Eye (tissue), 1 donor: ENCODE data around the gene REEP5.
A peak's percentile ranks its signal among the peaks of the same experiment; 100 is the strongest.
"Not testable (repeated sequence)": the region's sequence is repeated elsewhere in the genome, so short reads cannot be mapped to it uniquely, and the experiment has no call there.

Source experiments
- DNase-seq: peaks from one replicate; pipeline ENCODE4 v3.0.0-alpha.2; 2015

Gene REEP5

DNA sequence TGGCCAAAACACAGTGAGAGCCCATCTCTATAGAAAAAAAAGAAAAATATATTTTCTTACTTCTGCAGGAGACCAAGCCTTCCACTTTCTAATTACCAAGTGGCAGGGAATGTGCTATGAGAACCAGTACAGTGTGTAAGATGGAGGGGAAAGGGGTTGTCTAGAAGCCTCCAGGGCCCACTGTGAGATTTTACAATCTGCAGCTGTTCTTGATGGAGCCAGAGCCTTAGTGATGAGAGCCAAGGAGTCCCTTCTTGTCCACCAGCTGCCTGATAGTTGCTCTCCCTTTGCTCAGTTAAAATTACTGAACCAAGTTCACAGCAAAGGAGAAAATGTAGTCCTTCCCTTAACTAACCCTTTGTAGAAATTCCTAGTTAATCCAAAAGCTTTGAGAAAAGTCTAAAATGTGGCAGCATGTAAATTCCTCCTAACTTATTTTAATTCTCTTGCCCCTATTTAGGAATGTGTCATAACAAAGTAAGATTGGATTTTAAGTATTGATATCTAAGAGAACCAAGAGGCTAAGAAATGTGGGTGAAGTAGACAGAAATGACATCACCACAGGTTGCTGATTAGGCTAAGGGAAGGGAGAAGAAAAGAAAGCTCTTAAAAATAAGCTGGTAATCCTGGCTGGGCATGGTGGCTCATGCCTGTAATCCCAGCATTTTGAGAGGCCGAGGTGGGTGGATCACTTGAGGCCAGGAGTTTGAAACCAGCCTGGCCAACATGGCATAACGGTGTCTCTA lies 41.6 kb downstream of the REEP5 start:
- no peak for DNase-seq

DNA sequence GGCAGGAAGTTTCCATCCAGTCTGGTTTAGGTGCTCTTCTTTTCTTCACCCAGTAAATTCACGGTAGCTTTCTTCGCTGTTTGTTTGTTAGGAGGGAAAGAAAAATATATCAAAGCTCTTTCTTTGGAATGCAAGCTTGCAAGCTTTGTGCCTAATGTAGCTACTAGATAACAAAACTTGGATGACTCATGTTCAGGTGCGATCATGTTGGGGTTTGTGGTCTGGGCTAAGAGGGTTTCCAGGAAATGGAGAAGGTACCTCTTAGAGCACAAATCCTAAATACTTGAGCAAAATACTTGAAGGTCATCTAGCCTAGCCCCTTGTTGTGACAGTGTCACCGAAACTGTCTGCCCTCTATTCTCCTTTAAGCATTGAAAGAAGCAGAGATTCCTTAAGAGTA lies 43.3 kb downstream of the REEP5 start:
- DNase-seq = no peak

DNA sequence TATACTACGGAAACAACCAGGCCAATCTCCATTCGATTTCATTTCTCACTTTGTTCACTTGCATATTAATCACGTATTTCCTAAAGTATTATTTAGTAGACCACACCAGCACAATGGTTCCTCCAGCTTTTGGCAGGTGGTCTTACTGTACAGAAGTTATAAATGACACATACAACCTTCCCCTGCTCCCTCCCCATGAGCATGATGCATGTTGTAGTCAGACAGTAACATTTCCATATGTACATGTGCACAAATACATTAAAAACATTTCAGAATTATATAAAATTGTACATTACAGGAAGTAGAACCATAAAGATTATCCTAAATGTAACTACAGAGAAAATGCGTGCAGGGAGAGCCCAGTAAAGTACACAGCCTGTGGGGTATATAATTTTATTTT lies 43.9 kb downstream of the REEP5 start:
- DNase-seq = no peak

DNA sequence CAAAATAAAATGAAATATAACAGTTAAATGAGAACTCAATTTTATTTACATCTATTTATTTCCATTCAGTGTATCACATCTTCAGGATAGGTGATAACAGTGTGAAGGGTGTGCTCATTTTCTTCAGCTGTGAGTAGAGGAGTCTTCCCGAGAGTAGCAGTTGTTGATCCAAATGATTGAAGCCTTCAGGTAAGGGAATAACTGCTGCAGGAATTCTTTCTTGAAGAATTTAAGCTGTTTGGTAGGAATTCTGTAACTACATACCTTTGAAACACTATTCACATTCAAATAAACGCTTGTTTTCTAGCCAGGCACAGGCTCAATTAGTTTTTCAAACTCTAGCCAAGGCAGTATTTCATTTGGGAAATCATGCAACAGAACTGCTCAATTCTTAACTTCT lies 45.7 kb downstream of the REEP5 start:
- no peak for DNase-seq

DNA sequence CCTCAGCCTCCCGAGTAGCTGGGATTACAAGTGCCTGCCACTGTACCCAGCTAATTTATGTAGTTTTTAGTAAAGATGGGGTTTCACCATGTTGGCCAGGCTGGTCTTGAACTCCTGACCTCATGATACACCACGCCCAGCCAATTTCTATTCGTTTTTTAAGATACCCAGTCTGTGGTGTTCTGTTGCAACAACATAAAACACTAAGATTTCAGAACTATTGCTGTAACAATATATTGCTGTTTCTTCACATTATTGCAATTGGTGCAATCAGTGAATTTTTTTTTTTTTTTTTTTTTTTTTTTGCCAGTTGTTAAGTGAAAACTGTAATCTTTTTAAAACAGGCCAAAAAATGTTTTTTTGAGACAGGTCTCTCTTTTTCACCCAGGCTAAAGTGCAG lies 51.1 kb downstream of the REEP5 start:
- no peak for DNase-seq

DNA sequence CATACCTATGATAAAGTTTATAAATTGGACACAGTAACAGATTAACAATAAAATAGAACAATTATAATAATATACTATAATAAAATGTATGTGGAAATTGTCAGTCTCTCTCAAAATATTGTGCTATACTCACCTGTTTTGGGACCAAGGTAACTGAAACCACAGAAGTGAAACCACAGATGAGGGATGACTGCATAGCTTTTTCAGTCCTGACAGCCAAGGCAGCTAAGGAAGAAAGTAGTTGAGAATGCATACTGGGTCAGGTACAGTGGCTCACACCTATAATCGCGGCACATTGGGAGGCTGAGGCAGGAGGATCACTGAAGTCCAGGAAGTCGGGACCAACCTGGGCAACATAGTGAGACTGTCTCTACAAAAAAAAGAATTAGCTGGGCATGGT lies 52.1 kb downstream of the REEP5 start:
- no peak for DNase-seq

DNA sequence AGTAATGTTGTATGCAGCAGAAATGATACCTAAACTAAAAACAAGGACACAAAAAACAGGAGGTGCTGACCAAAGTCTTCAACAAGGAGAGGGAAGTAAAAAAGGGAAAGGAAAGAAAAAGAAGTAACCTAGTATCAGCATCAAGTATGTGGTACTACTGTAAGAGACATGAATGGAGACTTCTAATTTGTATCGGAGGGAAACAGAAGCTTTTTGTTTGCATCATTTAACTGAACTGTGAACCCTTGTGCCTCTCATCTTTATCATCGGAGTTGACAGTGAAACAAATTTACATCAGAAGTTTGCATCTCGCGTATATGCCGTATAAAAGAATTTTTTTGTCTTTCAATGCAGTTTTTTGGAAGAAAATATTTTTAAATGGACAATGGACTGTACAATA lies 54.6 kb downstream of the REEP5 start:
- no peak for DNase-seq

DNA sequence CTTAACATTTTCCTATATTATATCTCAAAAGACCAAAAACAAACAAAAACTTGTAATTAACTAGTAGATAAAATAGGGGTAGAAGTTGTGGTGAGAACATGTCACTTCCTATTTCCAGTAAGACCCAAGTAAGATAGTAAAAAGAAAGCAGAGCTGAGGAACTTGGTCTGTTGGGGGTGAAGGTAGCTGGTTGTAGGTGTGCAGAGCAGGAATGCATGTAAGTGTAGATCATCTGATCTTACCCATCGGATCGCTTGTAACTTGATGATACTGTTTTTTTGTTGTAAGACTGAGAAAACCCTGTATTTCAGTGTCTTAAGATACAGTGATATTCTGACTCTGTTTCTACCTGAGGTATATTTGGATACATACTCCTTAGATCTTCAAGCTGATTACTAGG lies 55.3 kb downstream of the REEP5 start:
- no peak for DNase-seq

DNA sequence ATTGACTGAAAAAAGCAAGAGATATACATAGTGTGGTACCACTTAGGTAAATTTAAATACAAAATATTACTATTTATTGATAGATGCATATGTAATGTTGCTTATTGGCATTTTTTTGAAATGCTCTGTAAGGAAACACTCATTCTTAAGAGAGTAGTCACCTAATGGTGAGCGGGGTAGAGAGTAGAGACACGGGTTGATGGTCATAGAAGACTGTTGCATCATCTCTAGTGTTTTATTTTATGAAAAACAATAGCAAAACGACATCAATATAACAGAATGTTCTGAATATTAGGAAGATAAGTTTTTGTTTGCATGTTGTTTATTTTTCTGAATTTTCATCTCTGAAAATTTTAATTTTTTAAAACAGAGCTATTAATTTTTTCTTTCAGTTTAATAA lies 56.9 kb downstream of the REEP5 start:
- no peak for DNase-seq

DNA sequence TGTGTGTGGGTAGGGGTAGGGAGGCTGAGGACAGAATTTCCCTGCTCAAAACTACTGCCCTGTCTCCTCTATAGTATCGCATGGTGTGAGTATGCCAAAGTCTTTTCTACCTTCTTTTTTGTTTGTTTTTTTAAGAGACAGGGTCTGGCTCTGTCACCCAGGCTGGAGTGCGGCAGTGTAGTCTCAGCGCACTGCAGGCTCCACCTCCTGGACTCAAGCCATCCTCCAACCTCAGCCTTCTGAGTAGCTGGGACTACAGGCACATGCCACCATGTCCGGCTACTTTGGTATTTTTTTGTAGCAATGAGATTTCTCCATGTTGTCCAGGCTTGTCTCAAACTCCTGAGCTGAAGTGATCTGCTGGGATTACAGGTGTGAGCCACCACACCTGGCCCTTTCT lies 58.5 kb downstream of the REEP5 start:
- no peak for DNase-seq

DNA sequence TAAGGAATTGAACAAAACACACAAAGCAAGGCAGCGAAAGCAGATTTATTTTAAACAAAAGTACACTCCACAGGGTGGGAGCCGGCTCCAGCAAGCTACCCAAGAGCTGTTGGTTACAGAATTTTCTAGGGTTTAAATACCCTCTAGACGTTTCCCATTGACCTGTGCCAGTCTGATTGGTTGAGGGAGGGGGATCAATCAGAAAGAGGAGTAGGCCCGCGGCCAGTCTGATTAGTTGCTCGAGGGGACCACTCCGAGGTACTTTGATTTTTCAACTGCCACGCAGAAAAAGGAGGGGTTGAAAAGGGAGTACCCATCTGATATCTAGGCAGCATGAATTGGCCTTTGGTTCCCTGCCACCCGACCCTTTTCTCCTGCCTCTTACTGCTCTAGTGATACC lies 59.9 kb downstream of the REEP5 start:
- DNase-seq = no peak

DNA sequence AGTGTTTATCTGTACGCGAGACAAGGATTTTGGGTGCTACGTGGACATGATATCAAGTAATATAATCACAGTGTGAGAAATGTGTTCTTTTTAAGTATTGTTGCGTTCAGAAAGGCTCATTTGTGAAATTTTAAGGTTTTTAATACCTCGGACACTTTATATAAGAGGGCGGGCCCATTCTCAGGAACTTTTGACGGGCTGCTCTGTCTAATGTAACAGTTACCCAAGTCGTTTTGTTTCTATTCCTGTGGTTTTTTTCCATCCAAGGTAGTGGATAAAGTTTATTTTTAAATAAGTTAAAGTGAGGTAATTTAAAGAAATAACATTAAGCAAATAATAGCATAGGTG lies 60.4 kb downstream of the REEP5 start:
- DNase-seq = no peak

DNA sequence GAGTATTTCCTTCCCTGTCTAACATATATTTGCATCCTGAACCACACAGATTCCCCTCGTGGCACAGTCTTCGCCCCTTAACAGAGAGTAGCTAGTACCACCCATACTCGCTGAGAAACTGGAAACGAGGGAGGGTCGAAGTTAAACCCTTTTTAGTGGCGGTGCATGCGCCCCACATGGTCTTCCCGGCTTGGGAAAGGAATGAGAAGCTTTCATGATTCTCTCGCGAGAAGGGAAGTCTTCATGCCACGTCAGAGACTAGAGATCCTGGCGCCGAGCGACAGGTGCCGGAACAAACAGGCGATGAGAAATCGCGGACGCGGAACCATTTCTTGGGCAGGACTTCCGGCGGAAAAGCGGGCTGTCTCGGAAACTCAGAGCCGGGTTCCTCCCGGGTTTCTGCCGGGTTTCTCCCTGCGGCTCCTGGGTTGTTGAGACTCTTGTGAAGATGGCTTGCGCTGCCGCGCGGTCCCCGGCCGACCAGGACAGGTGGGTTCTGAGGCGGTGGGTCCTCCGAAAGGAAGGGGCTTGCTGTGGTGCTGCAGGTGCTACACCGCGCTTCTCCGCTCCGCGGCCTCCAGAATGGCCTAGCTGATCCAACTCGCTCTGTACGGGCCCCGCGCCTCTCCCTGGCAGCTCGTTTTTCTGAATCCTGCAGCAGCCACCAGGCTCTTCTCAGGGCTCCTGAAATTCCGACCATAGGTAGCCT lies 60.9 kb downstream of the REEP5 start, which contains the start of gene SRP19:
TSS of gene SRP19 (plus strand) at position 359 of the 709 bp plus-strand sequence. CDS start at position 449, 90 bp downstream.
- DNase-seq = peak; percentile 99

DNA sequence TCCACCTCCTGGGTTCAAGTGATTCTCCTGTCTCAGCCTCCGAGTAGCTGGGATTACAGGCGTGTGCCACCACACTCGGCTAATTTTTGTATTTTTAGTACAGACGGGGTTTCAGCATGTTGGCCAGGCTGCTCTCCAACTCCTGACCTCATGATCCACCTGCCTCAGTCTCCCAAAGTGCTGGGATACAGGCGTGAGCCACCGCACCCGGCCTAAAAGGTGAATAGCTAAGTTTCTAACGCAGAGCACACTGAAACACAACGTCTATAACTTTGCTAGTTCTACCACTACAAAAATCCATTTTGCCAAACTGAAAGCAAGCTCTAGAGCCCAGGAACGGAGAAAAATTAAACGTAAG lies 61.5 kb downstream of the REEP5 start:
- DNase-seq = not testable (repeated sequence)

DNA sequence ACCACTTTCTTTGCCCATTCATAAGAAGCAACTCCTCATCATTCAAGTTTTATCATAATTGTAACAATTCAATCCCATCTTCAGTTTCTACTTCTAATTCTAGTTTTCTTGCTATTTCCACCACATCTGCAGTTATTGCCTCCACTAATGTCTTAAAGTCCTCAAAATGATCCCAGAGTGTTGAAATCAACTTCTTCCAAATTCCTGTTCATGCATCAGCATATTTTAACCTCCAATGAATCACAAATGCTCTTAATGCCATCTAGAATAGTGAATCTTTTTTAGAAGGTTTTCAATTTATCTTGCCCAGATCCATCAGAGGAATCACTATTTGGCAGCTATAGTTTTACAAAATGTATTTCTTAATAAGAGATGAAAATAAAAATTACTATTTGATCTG lies 64.2 kb downstream of the REEP5 start:
- no peak for DNase-seq

DNA sequence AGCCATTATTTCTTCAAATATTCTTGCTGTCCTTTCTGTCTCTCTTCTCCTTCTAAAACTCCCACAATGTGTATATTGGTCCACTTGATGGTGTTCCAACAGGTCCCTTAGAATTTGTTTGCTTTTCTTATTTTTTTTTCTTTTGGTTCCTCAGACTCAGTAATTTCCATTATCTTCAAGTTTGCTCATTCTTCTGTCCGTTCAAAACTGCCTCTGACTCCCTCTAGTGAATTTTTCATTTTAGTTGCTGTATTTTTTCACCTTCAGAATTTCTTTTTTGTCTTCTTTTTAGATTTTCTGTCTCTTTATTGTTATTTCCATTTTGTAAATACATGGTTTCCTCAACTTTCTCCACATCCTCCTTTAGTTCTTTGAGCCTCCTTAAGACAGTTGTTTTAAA lies 67.4 kb downstream of the REEP5 start:
- DNase-seq = no peak

DNA sequence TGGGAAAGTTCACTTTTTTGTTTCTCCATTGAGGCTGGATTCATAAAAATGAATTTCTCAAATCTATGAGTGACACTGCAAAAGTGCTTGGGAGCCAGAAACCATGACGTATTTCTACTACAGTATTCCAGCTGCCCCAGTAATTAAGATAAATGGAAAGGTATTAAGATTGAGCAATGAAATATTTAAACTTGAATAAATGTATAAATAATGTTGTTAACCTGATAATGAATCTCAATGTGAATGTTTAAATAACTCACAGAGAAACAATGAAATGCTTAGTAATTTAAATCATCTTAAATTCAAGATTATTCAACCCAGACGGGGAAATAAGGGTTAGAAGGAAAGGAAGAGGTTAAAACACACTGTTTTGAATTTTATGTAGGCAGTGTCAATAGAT lies 72.1 kb downstream of the REEP5 start:
- no peak for DNase-seq

DNA sequence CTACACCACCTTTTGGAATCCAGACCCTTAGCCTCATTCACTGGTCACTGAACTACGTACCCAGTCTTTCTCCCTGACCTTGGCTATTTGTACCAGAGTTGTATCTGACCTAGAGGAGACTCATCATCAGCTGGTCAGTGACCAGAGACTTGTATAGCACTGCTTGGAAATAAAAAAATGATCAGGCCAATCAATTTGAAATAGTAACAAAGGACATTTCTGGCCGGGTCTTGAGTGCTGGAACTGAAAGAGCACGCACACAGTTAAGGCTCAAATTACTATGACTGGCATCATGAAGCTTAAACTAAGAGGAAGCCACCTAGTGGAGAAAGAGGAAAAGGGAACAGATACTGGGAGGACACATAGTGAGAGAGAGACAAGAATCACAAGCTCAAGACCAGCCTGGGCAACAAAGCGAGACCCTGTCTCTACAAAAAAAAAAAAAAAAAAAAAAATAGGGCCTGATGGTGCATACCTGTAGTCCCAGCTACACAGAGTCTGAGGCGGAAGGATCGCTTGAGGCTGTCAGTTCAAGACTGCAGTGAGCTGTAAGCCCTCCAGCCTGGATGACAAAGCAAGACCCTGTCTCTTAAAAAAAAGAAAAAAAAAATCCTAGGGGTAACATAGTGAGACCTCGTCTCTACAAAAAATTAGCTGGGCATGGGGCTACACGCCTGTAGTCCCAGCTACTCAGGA lies 73.8 kb downstream of the REEP5 start:
- peak; percentile 80 for DNase-seq

DNA sequence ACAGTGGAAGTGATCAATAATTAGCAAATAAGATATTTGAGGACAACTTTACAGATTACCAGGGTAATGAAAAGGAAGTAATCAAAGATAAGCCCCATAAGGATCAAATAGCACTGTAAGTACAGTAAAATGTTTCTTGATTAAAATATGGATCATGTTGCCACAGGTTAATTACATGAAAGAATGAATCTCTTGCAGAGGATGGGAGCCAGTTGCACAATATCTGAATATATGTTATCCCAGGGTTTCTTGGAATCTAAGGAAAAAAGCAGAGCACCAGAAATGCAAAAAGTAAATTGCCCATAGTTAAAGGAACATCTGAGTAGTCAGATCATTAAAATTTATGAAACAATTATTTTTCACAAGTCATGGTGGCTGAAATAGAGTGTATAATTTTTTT lies 74.7 kb downstream of the REEP5 start:
- no peak for DNase-seq

DNA sequence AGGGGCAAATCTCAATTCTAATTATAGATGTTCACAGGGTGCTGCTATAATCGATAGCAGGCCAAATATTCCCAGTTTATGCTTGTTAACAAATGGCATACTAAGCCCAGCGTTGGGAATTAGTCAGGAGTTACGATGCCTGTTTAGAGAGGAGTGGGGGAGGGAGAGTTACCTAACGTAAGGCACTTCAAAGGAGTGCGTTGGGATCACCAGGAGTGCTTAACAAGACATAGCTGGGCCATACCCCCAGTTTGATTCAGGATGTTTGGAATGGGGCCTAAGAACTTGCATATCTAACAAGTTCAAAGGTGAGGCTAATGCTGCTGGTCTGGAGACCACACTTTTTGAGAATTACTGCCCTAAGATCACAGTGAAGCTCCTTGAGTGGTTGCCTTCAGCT lies 75.5 kb downstream of the REEP5 start:
- DNase-seq = no peak

DNA sequence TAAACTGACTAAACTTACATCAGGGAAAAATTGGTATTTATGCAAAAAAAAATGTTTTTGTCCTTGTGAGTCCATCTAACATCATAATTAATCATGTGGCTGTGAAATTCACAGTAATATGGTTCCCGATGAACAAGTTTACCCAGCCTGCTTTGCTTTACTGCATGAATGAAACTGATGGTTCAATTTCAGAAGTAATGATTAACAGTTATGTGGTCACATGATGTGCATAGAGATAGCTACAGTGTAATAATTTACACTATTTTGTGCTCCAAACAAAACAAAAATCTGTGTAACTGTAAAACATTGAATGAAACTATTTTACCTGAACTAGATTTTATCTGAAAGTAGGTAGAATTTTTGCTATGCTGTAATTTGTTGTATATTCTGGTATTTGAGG lies 77.5 kb downstream of the REEP5 start:
- no peak for DNase-seq

DNA sequence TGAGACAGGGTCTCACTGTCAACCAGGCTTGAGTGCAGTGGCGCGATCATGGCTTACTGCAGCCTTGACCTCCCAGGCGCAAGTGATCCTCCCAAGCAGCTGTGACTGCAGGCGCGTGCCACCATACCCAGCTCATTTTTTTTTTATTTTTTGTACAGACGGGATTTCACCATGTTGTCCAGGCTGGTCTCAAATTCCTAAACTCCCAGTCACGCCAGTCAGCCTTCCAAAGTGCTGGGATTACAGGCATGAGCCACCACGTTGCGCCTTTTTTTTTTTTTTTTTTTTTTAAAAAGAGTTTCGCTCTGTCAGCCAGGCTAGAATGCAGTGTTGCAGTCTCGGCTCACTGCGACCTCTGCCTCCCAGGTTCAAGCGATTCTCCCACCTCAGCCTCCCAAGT lies 88.1 kb downstream of the REEP5 start:
- DNase-seq = no peak

DNA sequence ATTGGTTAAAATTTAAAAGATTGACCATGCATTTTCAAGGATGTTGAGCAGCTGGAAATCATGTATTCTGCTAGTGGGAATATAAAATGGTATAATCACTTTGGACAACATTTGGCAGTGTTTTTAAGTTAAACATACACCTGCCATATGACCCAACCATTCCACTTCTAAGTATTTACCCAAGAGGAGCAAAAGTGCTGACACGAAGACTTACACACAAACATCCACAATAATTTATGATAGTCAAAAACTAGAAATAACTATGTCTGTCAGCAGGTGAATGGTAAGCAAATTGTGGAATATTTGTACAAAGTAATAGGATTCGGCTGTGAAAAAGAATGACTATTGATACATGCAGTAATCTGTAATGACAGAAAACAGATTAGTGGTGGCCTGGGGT lies 91.6 kb downstream of the REEP5 start:
- DNase-seq = no peak
